Measurements from ENCODE around the gene EEF1E1. TPM values are rescaled to one million over a fixed set of nuclear protein-coding genes. Genes with fewer than 3 reads are reported as not detected.

EEF1E1 gene
- total and polyA plus RNA-seq, 2 of the 8 experiments (the other 6 are each of a cell fraction or from before 2014, with no cell fraction given) = 96.8 to 112 TPM

DNA sequence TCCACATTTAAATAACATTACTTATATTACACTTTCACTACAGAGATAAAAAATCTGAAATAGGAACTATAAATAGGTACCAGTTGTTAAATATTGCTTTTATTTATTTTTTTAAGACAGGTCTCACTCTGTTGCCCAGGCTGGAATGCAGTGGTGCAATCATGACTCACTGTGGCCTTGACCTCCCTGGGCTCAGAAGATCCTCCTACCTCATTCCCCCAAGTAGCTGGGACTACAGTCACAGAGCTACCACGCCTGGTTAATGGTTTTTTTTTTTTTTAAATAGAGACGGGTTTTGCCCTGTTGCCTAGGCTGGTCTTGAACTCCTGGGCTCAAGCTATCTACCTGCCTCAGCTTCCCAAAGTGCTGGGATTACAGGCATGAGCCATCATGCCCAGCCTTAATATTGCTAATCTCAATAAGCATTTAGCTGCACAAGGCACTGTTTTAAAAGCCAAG is 17.3 kb downstream of the EEF1E1 start:
- H2AK5ac ChIP-seq (ENCODE audit: low read depth, low read length) = no peak overlapping the region
- POLR2A ChIA-PET (ENCODE audit: partially characterized antibody) = interaction anchor here (0.7 to 2.2 kb wide), 5 partner anchors 9 to 81 kb away, joined by 3 to 6 read pairs (median 4); partner anchors contain the start of genes BLOC1S5 and EEF1E1
- no peak overlapping the region for H3K9ac ChIP-seq (replicated peaks in 1 of 4; ENCODE audit: extremely low read depth in 1 of 4, low read depth in 3 of 4, low read length in 3 of 4)
- 75% methylated on average over 2 of the region's 2 CpGs; no CpG with 5 or more reads in 1 of the 2 experiments for WGBS, 2 experiments (ENCODE audit: extremely low coverage in 1 of 2, insufficient coverage in 1 of 2, insufficient read length in 1 of 2, insufficient replicate concordance in 2 of 2, low coverage in 1 of 2, low lambda C conversion rate in 2 of 2, missing lambda C conversion rate in 1 of 2)
- CTCF ChIA-PET (ENCODE audit: partially characterized antibody) = interaction anchor here (0.6 to 2.1 kb wide), 4 partner anchors 11 to 208 kb away, joined by 3 to 8 read pairs (median 4); no protein-coding TSS in a partner anchor
- no peak overlapping the region for H2BK12ac ChIP-seq (ENCODE audit: low read depth, low read length)
- H3K4me1 ChIP-seq (replicated peaks in 1 of 4; ENCODE audit: control insufficient read depth in 3 of 4, insufficient read depth in 4 of 4, low read length in 3 of 4) = no peaks in the 10 kb centered on the region
- DNase-seq (ENCODE audit: low read depth in 1 of 2, low spot score in 2 of 2) = no peak
- no peak overlapping the region for H3K4ac ChIP-seq (replicated peaks; ENCODE audit: insufficient read length, low read depth, low read length)
- H3K4me2 ChIP-seq (ENCODE audit: insufficient read depth in 1 of 2, low read depth in 2 of 2, low read length in 2 of 2) = no peak overlapping the region
- no peak for FAIRE-seq
- H2BK15ac ChIP-seq (ENCODE audit: low read length) = no peak overlapping the region
- no peak for TF ChIP-seq CEBPB (IDR thresholded peaks at IDR 0.05; ENCODE audit: low read depth, low read length)
- TF ChIP-seq KDM5A (IDR thresholded peaks at IDR 0.05; ENCODE audit: low read length) = no peak
- no peak for TF ChIP-seq HDAC6 (IDR thresholded peaks at IDR 0.05; ENCODE audit: low read depth, low read length)
- TF ChIP-seq ZNF274 (IDR thresholded peaks at IDR 0.05; ENCODE audit: borderline replicate concordance, extremely low read depth, low read length) = no peak
- TF ChIP-seq CREB1 (IDR thresholded peaks at IDR 0.05) = no peak
- TF ChIP-seq MAFK (IDR thresholded peaks at IDR 0.05; ENCODE audit: low read depth, low read length) = no peak
- no peak for TF ChIP-seq CBX5 (IDR thresholded peaks at IDR 0.05; ENCODE audit: low read depth, low read length)
- no peak for TF ChIP-seq SUZ12 (IDR thresholded peaks at IDR 0.05; ENCODE audit: low read length)
- TF ChIP-seq CHD2 (IDR thresholded peaks at IDR 0.05; ENCODE audit: low read length) = no peak
- no peak for TF ChIP-seq PHF8 (conservative IDR thresholded peaks at IDR 0.05; ENCODE audit: low read depth, low read length)
- H3K18ac ChIP-seq (ENCODE audit: extremely low read depth, low read length) = no peak overlapping the region
- H3K23me2 ChIP-seq (ENCODE audit: low read depth, low read length) = no peaks in the 10 kb centered on the region
- H3K14ac ChIP-seq (ENCODE audit: insufficient read length) = no peak overlapping the region
- no peaks in the 10 kb centered on the region for H3K27me3 ChIP-seq (replicated peaks in 1 of 4; ENCODE audit: control insufficient read depth in 3 of 4, extremely low read depth in 1 of 4, insufficient read depth in 3 of 4, low read length in 3 of 4)
- no peaks in the 10 kb centered on the region for H3K79me1 ChIP-seq (ENCODE audit: low read depth, low read length)
- peaks cover 9 to 71% (median 36%) of the 10 kb centered on the region in 4 experiments; a peak in 7 of 8 replicates for H3K36me3 ChIP-seq (ENCODE audit: control insufficient read depth in 2 of 4, insufficient read depth in 4 of 4, low read length in 3 of 4)
- peaks cover 3 to 55% of the 10 kb centered on the region in 2 experiments; a peak in 3 of 4 replicates for H3K79me2 ChIP-seq (ENCODE audit: control insufficient read depth in 1 of 2, insufficient read depth in 2 of 2, low read length in 2 of 2)
- peaks cover 0 to 4% of the 10 kb centered on the region in 2 experiments; a peak in 1 of 4 replicates for H3K9me3 ChIP-seq (ENCODE audit: insufficient read depth in 2 of 2, low read depth in 1 of 2, low read length in 1 of 2)
- H3K56ac ChIP-seq (replicated peaks; ENCODE audit: insufficient read length, low read depth, low read length) = no peak overlapping the region
- H4K91ac ChIP-seq (replicated peaks; ENCODE audit: insufficient read length, low read length) = no peak overlapping the region
- no peak overlapping the region for H2AFZ ChIP-seq (ENCODE audit: low read length)
- H4K8ac ChIP-seq (ENCODE audit: extremely low read depth, insufficient read depth, low read length) = no peak overlapping the region
- H3K27ac ChIP-seq (ENCODE audit: low read depth, low read length) = no peak overlapping the region
- H4K20me1 ChIP-seq (replicated peaks in 1 of 2; ENCODE audit: control insufficient read depth in 1 of 2, insufficient read depth in 2 of 2, low read length in 2 of 2) = peaks cover 2 to 5% of the 10 kb centered on the region in 2 experiments
- no peak overlapping the region for H4K5ac ChIP-seq (ENCODE audit: insufficient read length, low read depth, low read length)
- H3K4me3 ChIP-seq (ENCODE audit: extremely low read depth in 1 of 4, insufficient read depth in 2 of 4, low read depth in 3 of 4, low read length in 4 of 4) = no peak overlapping the region
- no peak overlapping the region for H2BK20ac ChIP-seq (ENCODE audit: low read length)
- no peak overlapping the region for H2BK120ac ChIP-seq (replicated peaks; ENCODE audit: low read depth, low read length)
- H3K23ac ChIP-seq (ENCODE audit: insufficient read length) = no peak overlapping the region
- H2BK5ac ChIP-seq (ENCODE audit: low read depth, low read length) = no peak overlapping the region
